ENCODE data around the gene ATXN1.

ATXN1 gene

DNA sequence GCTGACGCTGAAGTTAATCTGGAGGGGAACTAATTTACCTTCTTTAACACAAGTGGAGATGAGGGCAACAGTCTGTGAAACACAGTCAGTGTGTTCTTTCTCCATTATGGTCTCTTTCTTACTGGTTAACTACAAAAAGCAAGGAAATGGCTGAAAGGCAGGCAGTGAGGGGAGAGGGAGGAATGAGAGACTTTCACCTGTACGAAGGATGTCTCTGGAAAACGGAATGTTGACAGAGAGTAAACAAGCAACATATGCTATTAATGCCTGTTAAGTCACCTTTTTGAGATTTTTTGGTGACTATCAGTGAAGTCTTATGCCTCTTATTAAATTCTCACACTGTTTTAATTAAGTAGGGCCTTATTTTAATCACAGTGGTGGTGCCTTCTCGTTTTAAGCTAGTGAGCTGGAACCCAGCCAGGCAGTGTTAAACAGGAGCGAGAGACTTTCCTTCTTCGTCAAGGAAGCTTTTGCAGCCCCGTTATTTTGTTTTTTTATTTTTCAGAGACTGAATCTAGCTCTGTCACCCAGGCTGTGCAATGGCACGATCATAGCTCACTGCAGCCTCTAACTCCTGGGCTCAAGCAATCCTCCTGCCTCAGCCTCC lies 165.6 kb downstream of the ATXN1 start:
- Histone ChIP-seq H3K9ac (no peak overlapping the region), H3K36me3 (ENCODE audit: control insufficient read depth, insufficient read depth, low read length) (no peaks in the 10 kb centered on the region), H3K27me3 (ENCODE audit: control insufficient read depth, insufficient read depth, low read length) (no peaks in the 10 kb centered on the region), H3K27ac (no peak overlapping the region), H3K9me3 (ENCODE audit: control insufficient read depth, low read length) (no peaks in the 10 kb centered on the region), H3K79me2 (peaks cover 2% of the 10 kb centered on the region), H3K4me2 (ENCODE audit: low read length) (no peak overlapping the region), H3K4me3 (ENCODE audit: low read depth, low read length) (no peak overlapping the region), H2AFZ (no peak overlapping the region), H3K4me1 (no peaks in the 10 kb centered on the region)
- TF ChIP-seq CTCF (IDR thresholded peaks at IDR 0.05) = no peak

DNA sequence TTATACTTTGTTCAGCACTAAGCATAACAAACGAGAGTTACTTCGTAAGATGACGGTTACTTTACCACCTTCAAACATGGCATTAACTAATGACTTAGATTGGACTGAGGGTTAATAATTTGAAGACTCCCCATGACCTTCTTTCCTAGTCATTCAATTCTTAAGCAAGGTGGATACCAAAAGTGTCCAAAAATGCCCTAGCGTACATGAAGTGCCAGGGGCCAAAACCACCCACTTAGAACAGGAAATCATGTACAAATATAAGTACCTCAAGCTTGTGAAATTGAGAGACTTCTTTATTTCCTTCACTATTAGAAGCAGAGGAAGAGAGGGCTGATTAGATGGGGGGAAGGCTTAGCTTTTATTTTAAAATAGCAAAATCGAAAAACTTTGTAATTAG lies 166.4 kb downstream of the ATXN1 start:
- no peak overlapping the region for H2AFZ ChIP-seq
- no peak overlapping the region for H3K27ac ChIP-seq
- H3K4me1 ChIP-seq = no peaks in the 10 kb centered on the region
- H3K9ac ChIP-seq = no peak overlapping the region
- H3K4me3 ChIP-seq (ENCODE audit: low read depth, low read length) = no peak overlapping the region
- H3K4me2 ChIP-seq (ENCODE audit: low read length) = no peak overlapping the region
- H3K27me3 ChIP-seq (ENCODE audit: control insufficient read depth, insufficient read depth, low read length) = no peaks in the 10 kb centered on the region
- TF ChIP-seq CTCF (IDR thresholded peaks at IDR 0.05) = no peak
- H3K9me3 ChIP-seq (ENCODE audit: control insufficient read depth, low read length) = no peaks in the 10 kb centered on the region
- H3K79me2 ChIP-seq = peaks cover 2% of the 10 kb centered on the region
- no peaks in the 10 kb centered on the region for H3K36me3 ChIP-seq (ENCODE audit: control insufficient read depth, insufficient read depth, low read length)

DNA sequence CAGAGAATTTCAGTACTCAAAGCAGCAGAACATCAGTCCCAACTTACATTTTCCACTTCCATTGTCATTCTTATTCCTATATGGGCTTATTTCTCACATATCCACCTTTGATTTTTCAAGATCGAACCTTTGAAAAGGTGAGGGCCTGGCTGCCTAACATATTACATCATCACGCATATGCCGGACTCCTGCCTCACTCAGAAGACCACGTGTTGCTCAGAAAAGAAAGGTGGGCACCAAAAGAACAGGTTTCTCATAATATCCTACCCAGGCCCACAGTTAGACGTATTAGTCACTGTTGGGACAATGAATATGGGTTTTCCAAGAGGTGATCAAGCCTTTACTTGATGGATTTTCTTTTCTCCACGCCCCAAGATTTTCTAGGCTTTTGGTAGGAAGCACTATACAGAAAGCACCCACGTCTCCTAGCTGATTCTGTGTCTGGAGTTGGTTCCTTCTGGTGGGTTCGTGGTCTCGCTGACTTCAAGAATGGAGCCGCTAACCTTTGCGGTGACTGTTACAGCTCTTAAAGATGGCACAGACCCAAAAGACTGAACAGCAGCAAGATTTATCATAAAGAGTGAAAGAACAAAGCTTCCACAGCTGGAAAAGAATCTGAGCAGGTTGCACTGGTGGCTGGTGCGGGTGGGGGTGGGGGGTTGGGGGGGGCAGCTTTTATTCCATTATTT lies 168.9 kb downstream of the ATXN1 start:
- H2AFZ ChIP-seq = no peak overlapping the region
- no peaks in the 10 kb centered on the region for H3K27me3 ChIP-seq (ENCODE audit: control insufficient read depth, insufficient read depth, low read length)
- no peak overlapping the region for H3K4me3 ChIP-seq (ENCODE audit: low read depth, low read length)
- no peak for TF ChIP-seq CTCF (IDR thresholded peaks at IDR 0.05)
- H3K9ac ChIP-seq = no peak overlapping the region
- H3K79me2 ChIP-seq = peaks cover 2% of the 10 kb centered on the region
- no peaks in the 10 kb centered on the region for H3K4me1 ChIP-seq
- no peaks in the 10 kb centered on the region for H3K9me3 ChIP-seq (ENCODE audit: control insufficient read depth, low read length)
- H3K27ac ChIP-seq = no peak overlapping the region
- no peaks in the 10 kb centered on the region for H3K36me3 ChIP-seq (ENCODE audit: control insufficient read depth, insufficient read depth, low read length)
- no peak overlapping the region for H3K4me2 ChIP-seq (ENCODE audit: low read length)

DNA sequence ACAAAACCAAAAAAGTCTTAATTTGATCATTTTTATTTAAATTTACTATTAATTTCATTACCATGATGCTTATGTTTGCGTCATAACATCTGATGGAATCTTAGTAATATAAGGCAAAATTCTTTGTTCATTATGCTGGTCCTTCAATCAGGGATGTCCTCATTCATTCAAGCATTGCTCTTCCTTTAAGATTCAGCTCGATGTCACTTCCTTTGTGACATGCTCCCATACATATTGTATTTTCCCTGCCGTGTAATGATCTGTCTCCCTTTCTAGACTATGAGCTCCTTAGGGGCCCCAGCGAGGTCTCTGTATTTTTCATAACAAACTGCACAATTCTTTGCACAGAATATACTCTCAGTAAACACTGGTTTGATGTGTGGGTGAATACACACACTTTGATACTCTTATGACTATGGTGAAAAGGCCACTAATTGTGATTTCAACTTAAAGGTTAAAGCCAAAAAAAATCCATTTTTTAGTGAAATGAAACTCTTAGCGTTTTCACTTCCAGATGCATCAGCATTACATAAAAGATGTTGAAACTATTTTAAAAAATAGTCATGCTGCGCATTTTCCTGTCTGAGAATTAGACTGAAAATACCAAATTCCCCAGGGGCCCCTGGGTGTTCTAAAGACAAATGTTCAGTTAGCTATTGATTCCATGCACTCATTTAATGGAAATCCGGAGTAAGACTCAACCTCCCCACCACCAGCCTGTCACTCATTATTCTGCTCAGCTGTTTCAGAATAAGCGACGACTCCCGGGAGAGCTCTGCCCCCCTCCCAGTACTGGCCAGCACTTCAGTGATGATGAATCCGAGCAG lies 169.7 kb downstream of the ATXN1 start:
- no peak overlapping the region for H3K4me2 ChIP-seq (ENCODE audit: low read length)
- H3K4me3 ChIP-seq (ENCODE audit: low read depth, low read length) = no peak overlapping the region
- no peak overlapping the region for H2AFZ ChIP-seq
- no peaks in the 10 kb centered on the region for H3K4me1 ChIP-seq
- no peaks in the 10 kb centered on the region for H3K27me3 ChIP-seq (ENCODE audit: control insufficient read depth, insufficient read depth, low read length)
- no peak for TF ChIP-seq CTCF (IDR thresholded peaks at IDR 0.05)
- no peaks in the 10 kb centered on the region for H3K9me3 ChIP-seq (ENCODE audit: control insufficient read depth, low read length)
- H3K36me3 ChIP-seq (ENCODE audit: control insufficient read depth, insufficient read depth, low read length) = no peaks in the 10 kb centered on the region
- H3K9ac ChIP-seq = no peak overlapping the region
- H3K27ac ChIP-seq = no peak overlapping the region
- peaks cover 2% of the 10 kb centered on the region for H3K79me2 ChIP-seq
